Central memory CD8-positive, alpha-beta T cell (primary cell): ENCODE data around the gene CELSR1.

Source experiments
- ATAC-seq: fragments of 150-1000 bp; cut with Tn5 transposase; replicated peaks from 2 replicates; pipeline ENCODE4 v1.10.0; 2022; ENCODE audit warnings: mild to moderate bottlenecking, moderate FRiP score, moderate number of reproducible peaks; ENCODE audit not compliant: poor library complexity, severe bottlenecking; ENCODE audit errors: extremely low read depth
- DNase-seq, 2 donors: peaks; one replicate each; pipeline ENCODE4 v3.0.0; 2021; ENCODE audit warnings: low spot score in 2 of 2
- H3K27ac Mint-ChIP-seq: one replicate; pipeline ENCODE4 v1.8.0; 2022; ENCODE audit warnings: low read depth, mild to moderate bottlenecking, moderate library complexity, mixed read lengths
- H3K27me3 Mint-ChIP-seq: one replicate; pipeline ENCODE4 v1.8.0; 2022; ENCODE audit warnings: mixed read lengths
- H3K36me3 Mint-ChIP-seq: one replicate; pipeline ENCODE4 v1.8.0; 2022; ENCODE audit warnings: mild to moderate bottlenecking, moderate library complexity, mixed read lengths; ENCODE audit not compliant: insufficient read depth
- H3K4me1 Mint-ChIP-seq: one replicate; pipeline ENCODE4 v1.8.0; 2022; ENCODE audit warnings: mixed read lengths
- H3K4me3 Mint-ChIP-seq: one replicate; pipeline ENCODE4 v1.8.0; 2022; ENCODE audit warnings: mild to moderate bottlenecking, moderate library complexity, mixed read lengths
- H3K9me3 Mint-ChIP-seq: one replicate; pipeline ENCODE4 v1.8.0; 2022; ENCODE audit warnings: mixed read lengths

CELSR1 gene

DNA sequence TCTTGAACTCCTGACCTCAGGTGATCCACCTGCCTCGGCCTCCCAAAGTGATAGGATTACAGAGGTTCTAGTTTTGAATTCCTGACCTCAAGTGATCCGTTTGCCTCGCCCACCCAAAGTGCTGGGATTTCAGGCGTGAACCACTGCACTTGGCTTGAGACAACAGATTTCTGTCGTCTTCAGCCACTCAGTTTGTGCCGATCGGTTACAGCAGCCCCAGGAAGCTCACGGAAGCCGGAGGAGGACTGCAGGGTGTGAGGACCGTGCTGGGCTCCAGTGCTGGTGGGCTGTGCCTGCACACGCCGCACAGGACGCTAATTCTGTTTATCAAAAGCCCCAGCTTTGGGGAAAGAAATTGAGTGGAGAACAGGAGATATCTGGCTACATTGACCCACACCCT, 82.0 kb downstream of the CELSR1 start:
- ATAC-seq (no peak), DNase-seq (no peak)
- Mint-ChIP-seq H3K4me1 (peaks cover 6% of the 10 kb centered on the region), H3K27me3 (peaks cover 39% of the 10 kb centered on the region), H3K4me3 (no peak overlapping the region), H3K27ac (no peak overlapping the region), H3K9me3 (no peaks in the 10 kb centered on the region), H3K36me3 (no peaks in the 10 kb centered on the region)

DNA sequence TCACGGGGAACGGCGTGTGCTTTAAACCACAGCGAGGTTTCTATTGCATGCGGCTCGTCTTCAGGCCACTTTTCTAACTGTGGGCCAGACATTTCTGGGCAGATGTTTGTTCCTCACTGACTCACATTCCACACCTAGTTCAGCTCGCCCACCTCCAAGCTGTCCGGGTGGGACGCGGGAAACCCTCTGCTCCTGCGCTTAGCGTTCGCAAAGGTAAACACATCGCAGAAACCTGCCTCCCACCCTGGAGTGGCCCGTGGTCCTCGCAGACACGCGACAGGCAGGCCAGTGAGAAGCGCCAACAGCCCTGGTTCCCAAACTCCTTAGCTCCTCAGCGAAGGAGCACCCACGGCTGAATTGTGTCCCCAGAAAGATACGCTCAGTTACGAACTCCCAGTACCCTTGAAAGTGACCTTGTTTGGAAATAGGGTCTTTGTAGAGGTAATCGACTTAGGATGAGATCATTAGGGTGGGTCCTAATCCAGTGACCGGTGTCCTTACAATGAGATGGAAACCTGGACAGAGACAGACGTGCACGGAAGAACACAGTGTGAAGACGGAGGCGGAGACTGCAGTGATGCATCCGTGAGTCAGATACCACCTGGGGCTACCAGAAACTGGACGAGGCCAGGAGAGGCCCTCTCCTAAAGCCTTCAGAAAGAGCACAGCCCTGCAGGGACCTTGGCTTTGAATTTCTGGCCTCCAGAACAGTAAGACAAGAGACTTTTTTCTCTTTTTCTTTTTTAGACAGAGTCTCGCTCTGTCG, 82.7 kb downstream of the CELSR1 start:
- Mint-ChIP-seq H3K4me1 (peaks cover 6% of the 10 kb centered on the region), H3K27me3 (peaks cover 31% of the 10 kb centered on the region), H3K4me3 (no peak overlapping the region), H3K36me3 (no peaks in the 10 kb centered on the region), H3K9me3 (no peaks in the 10 kb centered on the region), H3K27ac (no peak overlapping the region)
- ATAC-seq: no peak
- DNase-seq: no peak

DNA sequence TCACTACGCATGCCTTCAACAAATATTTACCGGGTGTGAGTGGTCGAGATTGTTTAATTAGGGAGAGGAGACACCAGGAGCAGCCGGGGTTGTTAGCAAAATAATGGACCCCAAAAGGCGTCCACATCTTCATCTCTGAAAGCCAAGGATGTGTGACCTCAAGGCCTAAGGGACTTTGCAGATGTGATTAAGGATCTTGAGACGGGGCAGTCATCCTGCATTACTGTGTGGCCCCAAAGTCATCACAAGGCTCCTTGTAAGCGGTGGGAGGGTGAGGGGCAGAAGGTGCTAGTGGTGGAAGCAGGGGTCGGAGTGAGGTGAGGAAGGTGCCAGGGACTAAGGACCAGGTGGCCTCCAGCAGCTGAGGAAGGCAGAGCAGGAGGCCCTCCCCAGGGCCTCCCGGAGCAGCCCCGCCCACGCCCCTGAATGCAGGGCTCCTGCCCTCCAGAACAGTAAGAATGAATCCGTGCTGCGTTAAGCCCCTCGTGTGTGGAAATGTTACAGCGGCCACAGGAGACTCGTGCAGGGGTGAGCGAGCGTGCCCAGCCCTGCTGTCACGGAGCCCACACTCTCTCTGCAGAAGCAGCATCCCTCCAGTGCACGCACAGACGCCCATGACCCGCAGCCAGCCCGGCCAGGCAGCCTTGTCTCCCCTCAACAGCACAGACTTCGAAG, 83.5 kb downstream of the CELSR1 start:
- Mint-ChIP-seq H3K36me3 (no peaks in the 10 kb centered on the region), H3K4me1 (peaks cover 6% of the 10 kb centered on the region), H3K9me3 (no peaks in the 10 kb centered on the region), H3K4me3 (no peak overlapping the region), H3K27ac (no peak overlapping the region), H3K27me3 (peaks cover 26% of the 10 kb centered on the region)
- ATAC-seq: no peak
- no peak for DNase-seq

DNA sequence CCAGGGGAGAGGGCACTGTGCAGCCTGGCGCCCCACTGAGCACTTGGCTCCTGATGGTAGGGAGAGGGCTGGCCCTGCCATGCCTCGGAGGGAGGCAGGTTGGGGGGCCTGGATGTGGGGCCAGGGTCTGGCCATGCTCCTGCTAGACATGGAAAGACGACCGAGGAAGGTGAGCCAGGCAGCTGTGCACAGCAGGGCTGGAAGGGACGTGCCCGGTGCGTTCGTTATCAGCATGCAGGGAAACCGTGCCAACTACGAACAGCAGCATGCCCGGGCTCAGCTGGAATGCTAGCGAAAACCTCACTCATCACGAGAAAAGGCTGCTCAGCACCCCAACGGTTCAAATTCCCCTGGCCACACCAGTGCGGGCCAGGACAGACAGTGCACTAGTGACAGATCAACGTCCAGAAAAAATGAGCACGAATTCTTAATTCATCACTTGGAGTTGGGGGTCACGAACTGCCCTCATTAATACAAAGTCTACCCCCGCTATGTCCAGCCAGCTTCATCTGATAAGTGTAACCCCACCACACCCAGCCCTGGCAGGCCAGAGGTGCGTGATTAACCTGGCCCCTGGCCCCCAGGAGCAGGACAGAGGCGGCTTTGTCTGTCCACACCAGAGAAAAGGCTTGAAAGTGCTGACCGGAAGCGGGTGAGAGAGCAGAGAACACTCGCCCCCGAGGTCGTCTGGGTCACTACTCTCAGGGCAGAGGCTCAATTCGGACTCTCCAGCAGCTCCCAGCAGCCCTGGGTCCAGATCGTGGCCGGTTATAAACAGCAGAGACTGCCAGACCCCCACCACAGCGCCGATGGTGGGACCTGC, 84.2 kb downstream of the CELSR1 start:
- Mint-ChIP-seq H3K4me3 (no peak overlapping the region), H3K9me3 (no peaks in the 10 kb centered on the region), H3K36me3 (no peaks in the 10 kb centered on the region), H3K27me3 (peaks cover 20% of the 10 kb centered on the region), H3K27ac (no peak overlapping the region), H3K4me1 (peaks cover 3% of the 10 kb centered on the region)
- DNase-seq: no peak
- no peak for ATAC-seq

DNA sequence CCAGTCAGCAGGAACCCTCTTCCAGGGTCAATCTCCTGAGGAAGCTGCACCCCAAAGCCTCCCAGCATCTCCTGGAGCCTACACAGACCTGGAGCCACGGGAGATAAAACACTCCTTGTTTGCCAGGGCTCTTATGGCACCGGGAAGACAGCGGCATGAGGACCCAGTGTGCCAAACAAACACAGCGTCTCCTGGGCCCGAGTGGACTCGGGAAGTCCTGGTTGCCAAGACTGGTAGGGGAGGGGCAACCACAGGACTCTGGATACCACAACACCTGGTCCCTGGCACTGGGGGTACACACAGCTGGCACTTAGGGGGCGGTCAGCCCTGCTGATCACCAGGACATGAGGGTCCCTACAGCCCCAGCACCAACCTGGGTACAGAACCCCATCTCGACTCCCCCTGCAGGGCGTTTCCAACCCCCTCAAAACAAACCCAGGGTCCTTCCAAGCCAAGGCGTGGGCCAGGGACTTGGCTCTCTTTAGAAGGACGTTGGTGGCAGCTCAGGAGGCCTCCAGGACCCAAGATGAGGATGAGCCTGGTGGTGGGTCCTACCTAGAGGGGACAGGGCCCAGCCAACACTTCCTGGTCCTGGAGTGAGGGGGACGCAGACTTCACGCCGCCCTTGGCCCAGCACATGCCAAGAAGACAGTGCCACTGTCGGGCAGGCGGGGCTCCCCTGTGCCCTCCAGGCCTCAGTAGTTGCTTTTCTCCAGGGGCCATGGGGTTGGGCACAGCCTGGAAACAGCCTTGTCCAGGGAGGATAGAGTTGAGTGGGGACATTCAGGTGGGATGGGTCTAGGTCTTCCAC, 85.0 kb downstream of the CELSR1 start:
- DNase-seq (no peak), ATAC-seq (no peak)
- Mint-ChIP-seq H3K36me3 (no peaks in the 10 kb centered on the region), H3K27ac (no peak overlapping the region), H3K9me3 (no peaks in the 10 kb centered on the region), H3K4me1 (no peaks in the 10 kb centered on the region), H3K27me3 (peaks cover 12% of the 10 kb centered on the region), H3K4me3 (no peak overlapping the region)

DNA sequence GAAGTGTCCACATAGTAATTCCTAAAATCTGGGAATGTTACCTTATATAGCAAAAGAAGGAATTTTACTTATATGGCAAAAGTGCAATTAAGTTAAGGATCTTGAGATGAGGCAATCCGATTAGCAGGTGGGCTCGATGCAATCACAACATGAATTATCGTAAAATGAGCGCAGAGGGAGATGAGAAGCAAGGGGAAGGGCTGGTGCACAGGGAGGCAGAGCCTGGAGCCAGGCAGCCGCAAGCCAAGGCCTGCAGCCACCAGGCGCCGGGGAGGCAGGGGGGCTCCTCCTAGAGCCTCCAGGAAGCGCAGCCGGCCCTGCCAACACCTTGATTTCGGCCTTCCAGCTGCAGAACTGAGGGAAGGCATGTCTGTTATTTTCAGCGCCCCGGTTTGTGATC, 85.7 kb downstream of the CELSR1 start:
- Mint-ChIP-seq H3K9me3 (no peaks in the 10 kb centered on the region), H3K4me1 (no peaks in the 10 kb centered on the region), H3K36me3 (no peaks in the 10 kb centered on the region), H3K27ac (no peak overlapping the region), H3K27me3 (peaks cover 9% of the 10 kb centered on the region), H3K4me3 (no peak overlapping the region)
- ATAC-seq (no peak), DNase-seq (no peak)

DNA sequence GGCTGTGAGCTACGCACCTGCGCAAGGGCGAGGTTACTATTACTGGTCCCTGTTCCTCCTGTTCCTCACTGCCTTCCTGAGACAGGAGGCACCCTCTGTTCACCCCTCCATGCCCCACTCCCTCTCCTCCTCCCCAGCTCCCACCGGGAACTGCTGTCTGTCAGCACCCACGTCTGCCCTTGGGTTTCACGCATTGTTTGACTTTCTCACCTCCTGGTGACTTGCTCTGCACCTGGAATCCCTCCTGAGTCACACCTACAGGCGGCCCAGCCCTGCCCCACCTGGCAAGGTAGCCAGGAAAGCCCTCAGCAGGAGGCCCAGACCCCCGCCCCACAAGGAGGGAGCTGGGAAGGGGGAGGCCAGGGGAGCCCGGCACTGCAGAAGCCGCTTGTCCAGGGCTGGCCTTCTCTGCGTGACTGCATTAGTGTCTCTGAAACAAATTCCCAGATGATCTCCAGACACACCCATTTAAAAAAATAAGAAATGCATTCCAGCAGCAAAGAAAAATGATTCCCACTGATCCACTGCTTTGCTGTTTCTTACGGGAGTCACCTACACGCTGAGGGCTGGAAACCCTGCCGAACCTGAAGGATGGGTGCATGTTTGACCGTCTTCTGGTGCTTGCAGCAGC, 86.4 kb downstream of the CELSR1 start:
- Mint-ChIP-seq H3K27me3 (peaks cover 16% of the 10 kb centered on the region), H3K36me3 (no peaks in the 10 kb centered on the region), H3K4me3 (no peak overlapping the region), H3K9me3 (no peaks in the 10 kb centered on the region), H3K4me1 (peaks cover 3% of the 10 kb centered on the region), H3K27ac (no peak overlapping the region)
- ATAC-seq (no peak), DNase-seq (no peak)

DNA sequence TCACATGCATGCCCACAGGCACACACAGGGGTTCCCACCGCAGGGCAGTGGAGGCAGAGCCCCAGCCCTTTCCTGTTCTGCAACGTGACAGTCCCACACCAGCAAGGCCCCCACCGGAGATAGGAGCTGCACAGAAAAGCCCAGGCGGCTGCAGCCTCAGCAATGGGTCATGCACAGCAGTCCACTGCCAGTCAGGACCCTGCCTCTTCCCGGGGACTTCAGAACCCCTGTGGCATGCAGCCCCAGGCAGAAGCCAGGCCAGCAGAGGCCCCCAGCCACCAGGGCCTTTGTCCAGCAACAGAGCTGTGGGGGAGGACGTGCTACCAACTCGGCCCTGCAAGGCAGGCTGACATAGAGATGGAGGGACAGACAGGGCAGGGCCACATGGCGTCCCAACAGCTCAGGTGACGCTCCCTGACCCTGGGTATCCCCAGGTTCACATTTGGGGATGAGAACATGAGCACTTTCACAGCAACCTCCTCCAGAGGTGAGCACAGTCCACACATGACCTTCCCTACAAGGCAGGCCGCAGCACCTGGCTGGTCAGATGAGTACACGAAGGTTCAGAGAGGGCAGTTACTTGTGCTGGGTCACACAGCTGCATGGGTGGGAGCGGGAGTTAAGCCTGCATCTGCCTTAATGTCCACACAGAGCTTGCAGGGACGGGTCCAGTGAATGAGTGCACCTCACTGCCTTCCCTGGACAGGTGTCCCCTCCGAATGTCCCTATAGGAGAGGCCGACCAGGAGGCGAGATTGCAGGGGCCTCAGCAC, 87.3 kb downstream of the CELSR1 start:
- ATAC-seq (no peak), DNase-seq (no peak)
- peaks cover 5% of the 10 kb centered on the region for H3K4me1 Mint-ChIP-seq
- no peaks in the 10 kb centered on the region for H3K9me3 Mint-ChIP-seq
- no peak overlapping the region for H3K4me3 Mint-ChIP-seq
- no peak overlapping the region for H3K27ac Mint-ChIP-seq
- peaks cover 19% of the 10 kb centered on the region for H3K27me3 Mint-ChIP-seq
- no peaks in the 10 kb centered on the region for H3K36me3 Mint-ChIP-seq

DNA sequence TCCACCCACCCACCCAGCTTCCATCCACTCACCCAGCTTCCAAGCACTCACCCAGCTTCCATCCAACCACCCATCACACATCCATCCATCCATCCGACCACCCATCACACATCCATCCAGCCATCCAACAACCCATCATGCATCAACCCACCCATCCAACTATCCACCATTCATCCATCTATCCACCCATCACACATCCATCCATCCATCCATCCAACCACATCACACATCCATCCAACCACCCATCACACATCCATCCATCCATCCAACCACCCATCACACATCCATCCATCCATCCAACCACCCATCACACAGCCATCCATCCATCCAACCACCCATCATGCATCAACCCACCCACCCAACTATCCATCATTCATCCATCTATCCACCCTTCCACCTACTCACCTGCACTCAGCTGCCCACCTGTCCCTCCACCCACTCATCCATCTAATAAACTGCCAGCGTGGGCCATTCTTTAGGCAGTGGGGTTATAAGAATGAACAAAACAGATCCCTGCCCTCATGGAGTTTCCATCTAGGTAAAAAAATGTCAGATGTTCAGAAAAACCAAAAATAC, 88.2 kb downstream of the CELSR1 start:
- Mint-ChIP-seq H3K36me3 (no peaks in the 10 kb centered on the region), H3K4me1 (peaks cover 5% of the 10 kb centered on the region), H3K9me3 (no peaks in the 10 kb centered on the region), H3K4me3 (no peak overlapping the region), H3K27ac (no peak overlapping the region), H3K27me3 (peaks cover 11% of the 10 kb centered on the region)
- no peak for ATAC-seq
- no peak for DNase-seq

DNA sequence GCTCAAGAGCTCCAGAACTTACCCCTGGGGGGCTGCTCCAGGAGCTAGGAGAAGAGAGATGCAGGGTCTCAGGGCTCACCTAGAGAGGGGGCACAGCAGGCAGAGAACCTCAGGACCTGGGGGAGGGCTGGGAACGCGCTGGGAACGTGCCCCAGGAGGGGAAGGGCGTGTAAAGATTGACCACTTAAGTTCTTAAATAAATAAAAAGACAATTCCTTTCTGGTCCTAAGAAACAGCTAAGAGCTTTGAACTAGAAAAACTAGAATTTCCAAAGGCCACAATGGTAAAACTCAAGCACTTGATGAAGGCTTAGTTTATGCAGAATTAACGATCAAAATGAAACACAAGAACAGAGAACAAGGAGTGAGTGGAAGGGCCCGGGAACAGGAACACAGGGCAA, 89.1 kb downstream of the CELSR1 start:
- ATAC-seq: no peak
- no peaks in the 10 kb centered on the region for H3K36me3 Mint-ChIP-seq

DNA sequence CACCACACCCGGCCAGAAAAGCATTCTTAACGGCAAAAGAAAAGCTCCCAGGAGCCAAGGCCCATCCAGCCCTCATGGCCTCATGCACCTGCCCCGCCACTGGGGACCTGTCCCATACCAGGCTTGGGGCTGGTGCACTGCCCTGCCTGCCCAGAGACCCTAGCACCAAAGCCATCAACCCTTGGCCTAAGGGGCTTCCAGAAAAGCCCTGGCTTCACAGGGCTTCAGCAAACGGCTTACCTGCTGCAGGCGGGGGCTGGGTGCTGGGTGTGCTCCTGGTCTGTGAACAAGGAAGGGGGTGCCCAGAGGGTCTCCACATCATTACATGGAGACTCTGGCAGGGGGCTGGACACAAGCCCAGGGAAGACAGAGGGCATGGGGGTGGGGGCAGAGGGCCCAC, 89.5 kb downstream of the CELSR1 start:
- Mint-ChIP-seq H3K36me3 (no peaks in the 10 kb centered on the region), H3K9me3 (no peaks in the 10 kb centered on the region), H3K4me3 (no peak overlapping the region), H3K27me3 (peaks cover 11% of the 10 kb centered on the region), H3K4me1 (peaks cover 5% of the 10 kb centered on the region), H3K27ac (no peak overlapping the region)
- DNase-seq: no peak
- no peak for ATAC-seq

More for the DNA sequence above, 89.1 kb downstream of the CELSR1 start:
- Mint-ChIP-seq H3K9me3 (no peaks in the 10 kb centered on the region), H3K27me3 (peaks cover 11% of the 10 kb centered on the region), H3K27ac (no peak overlapping the region), H3K4me1 (peaks cover 5% of the 10 kb centered on the region), H3K4me3 (no peak overlapping the region)
- DNase-seq: no peak
